Measurements from ENCODE around the gene NT5DC3. TPM values are rescaled to one million over a fixed set of nuclear protein-coding genes. Genes with fewer than 3 reads are reported as not detected.

NT5DC3 gene
- total and polyA plus RNA-seq, 2 experiments from 2014 or later = 2.8 to 6.3 TPM

DNA sequence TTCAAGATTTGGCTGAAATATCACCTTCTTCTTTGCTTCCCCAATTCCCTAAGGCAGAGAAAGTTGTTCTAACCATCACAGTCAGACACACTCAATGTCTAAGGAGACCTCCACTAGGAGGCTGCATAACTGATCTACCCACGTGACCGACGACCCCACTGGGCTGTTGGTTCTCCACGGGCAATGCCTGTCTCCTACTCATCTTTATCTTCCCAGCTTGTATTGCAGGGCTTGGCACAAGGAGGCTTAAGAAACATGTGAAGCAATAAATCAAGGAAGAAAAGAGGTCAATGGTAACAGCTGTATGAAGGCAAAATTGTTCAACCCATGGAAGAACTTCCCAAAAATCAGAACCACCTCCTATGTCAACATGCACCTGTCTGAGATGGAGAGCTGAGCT is 27.1 kb downstream of the NT5DC3 start:
- H3K27me3 ChIP-seq = no peaks in the 10 kb centered on the region
- H3K36me3 ChIP-seq (replicated peaks; ENCODE audit: insufficient read depth, low read depth) = no peaks in the 10 kb centered on the region
- TF ChIP-seq, protein P1, sequence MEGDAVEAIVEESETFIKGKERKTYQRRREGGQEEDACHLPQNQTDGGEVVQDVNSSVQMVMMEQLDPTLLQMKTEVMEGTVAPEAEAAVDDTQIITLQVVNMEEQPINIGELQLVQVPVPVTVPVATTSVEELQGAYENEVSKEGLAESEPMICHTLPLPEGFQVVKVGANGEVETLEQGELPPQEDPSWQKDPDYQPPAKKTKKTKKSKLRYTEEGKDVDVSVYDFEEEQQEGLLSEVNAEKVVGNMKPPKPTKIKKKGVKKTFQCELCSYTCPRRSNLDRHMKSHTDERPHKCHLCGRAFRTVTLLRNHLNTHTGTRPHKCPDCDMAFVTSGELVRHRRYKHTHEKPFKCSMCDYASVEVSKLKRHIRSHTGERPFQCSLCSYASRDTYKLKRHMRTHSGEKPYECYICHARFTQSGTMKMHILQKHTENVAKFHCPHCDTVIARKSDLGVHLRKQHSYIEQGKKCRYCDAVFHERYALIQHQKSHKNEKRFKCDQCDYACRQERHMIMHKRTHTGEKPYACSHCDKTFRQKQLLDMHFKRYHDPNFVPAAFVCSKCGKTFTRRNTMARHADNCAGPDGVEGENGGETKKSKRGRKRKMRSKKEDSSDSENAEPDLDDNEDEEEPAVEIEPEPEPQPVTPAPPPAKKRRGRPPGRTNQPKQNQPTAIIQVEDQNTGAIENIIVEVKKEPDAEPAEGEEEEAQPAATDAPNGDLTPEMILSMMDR (IDR thresholded peaks at IDR 0.05; ENCODE audit: poor library complexity) = no peak
- no peak for TF ChIP-seq EZH2 (IDR thresholded peaks at IDR 0.05; ENCODE audit: borderline replicate concordance)
- TF ChIP-seq EZH2phosphoT487 (IDR thresholded peaks at IDR 0.05; ENCODE audit: low read depth, severe bottlenecking, unreplicated experiment) = no peak
- H3K4me2 ChIP-seq = no peak overlapping the region
- no peak for DNase-seq (ENCODE audit: low spot score)
- H3K27ac ChIP-seq = no peak overlapping the region
- H3K4me3 ChIP-seq = no peak overlapping the region
- H3K9me2 ChIP-seq (replicated peaks; ENCODE audit: insufficient read depth) = no peaks in the 10 kb centered on the region
- peaks cover 11% of the 10 kb centered on the region for H3K79me2 ChIP-seq
- no peaks in the 10 kb centered on the region for H3K4me1 ChIP-seq (ENCODE audit: insufficient read depth)
- no peak overlapping the region for H2AFZ ChIP-seq
- no peaks in the 10 kb centered on the region for H3K9me3 ChIP-seq (ENCODE audit: low read depth)
- H4K20me1 ChIP-seq (ENCODE audit: insufficient read depth, poor library complexity, severe bottlenecking) = no peaks in the 10 kb centered on the region
- WGBS (ENCODE audit: low lambda C conversion rate, missing lambda C conversion rate) = 89% methylated on average over 4 of the region's 4 CpGs

DNA sequence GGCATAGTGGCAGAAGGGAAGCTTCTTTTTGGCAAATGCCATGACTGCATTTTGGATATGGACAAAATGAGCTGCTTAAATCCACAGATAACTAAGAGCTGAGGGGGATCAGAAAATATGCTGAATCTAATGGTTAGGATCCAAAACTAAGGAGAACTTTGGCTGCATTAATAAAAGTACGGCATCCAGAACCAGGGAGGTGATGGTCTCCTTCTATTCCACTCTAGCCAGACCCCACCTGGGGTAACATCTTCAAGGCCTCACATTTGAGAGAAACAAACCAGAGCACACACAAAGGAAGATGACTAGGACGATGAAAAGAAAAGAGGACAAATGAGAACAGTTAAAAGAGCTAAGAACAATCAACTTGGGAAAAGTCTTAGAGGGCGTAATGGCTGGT is 27.6 kb downstream of the NT5DC3 start:
- TF ChIP-seq, protein P1 (IDR thresholded peaks at IDR 0.05; ENCODE audit: poor library complexity) = no peak
- no peak for TF ChIP-seq EZH2 (IDR thresholded peaks at IDR 0.05; ENCODE audit: borderline replicate concordance)
- no peak for TF ChIP-seq EZH2phosphoT487 (IDR thresholded peaks at IDR 0.05; ENCODE audit: low read depth, severe bottlenecking, unreplicated experiment)
- H2AFZ ChIP-seq = no peak overlapping the region
- no peak overlapping the region for H3K27ac ChIP-seq
- no peaks in the 10 kb centered on the region for H3K4me1 ChIP-seq (ENCODE audit: insufficient read depth)
- no peak overlapping the region for H3K4me3 ChIP-seq
- no peaks in the 10 kb centered on the region for H3K9me2 ChIP-seq (replicated peaks; ENCODE audit: insufficient read depth)
- WGBS (ENCODE audit: low lambda C conversion rate, missing lambda C conversion rate) = 97% methylated on average over 3 of the region's 3 CpGs
- H3K36me3 ChIP-seq (replicated peaks; ENCODE audit: insufficient read depth, low read depth) = no peaks in the 10 kb centered on the region
- no peaks in the 10 kb centered on the region for H3K27me3 ChIP-seq
- H3K4me2 ChIP-seq = no peak overlapping the region
- DNase-seq (ENCODE audit: low spot score) = no peak
- no peaks in the 10 kb centered on the region for H4K20me1 ChIP-seq (ENCODE audit: insufficient read depth, poor library complexity, severe bottlenecking)
- H3K79me2 ChIP-seq = peaks cover 11% of the 10 kb centered on the region
- no peaks in the 10 kb centered on the region for H3K9me3 ChIP-seq (ENCODE audit: low read depth)

DNA sequence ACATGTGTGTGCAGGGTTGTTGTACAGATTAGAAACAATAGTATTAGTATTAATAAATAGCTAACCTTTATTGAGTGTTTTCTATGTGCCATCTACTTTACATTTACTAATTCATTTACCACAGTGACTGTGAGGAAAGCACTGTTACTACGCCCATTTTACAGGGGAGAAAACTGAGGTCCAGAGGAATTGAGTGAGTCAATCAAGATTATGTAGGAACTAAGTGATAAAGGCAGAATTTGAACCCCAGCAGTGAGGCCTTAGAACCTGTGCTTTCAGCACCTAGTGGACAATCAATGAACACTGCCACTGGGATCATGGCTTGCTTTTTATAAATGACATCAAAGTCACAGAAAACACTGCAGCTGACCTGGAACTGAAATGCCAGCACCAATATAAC is 28.2 kb downstream of the NT5DC3 start:
- Histone ChIP-seq H3K4me1 (ENCODE audit: insufficient read depth) (no peaks in the 10 kb centered on the region), H3K9me3 (ENCODE audit: low read depth) (no peaks in the 10 kb centered on the region), H3K9me2 (replicated peaks; ENCODE audit: insufficient read depth) (no peaks in the 10 kb centered on the region), H3K4me3 (no peak overlapping the region), H3K27me3 (no peaks in the 10 kb centered on the region), H2AFZ (no peak overlapping the region), H3K79me2 (peaks cover 11% of the 10 kb centered on the region), H3K36me3 (replicated peaks; ENCODE audit: insufficient read depth, low read depth) (no peaks in the 10 kb centered on the region), H3K27ac (no peak overlapping the region), H4K20me1 (ENCODE audit: insufficient read depth, poor library complexity, severe bottlenecking) (no peaks in the 10 kb centered on the region), H3K4me2 (no peak overlapping the region)
- 97% methylated on average over 1 of the region's 1 CpG for WGBS (ENCODE audit: low lambda C conversion rate, missing lambda C conversion rate)
- DNase-seq (ENCODE audit: low spot score) = no peak
- TF ChIP-seq EZH2phosphoT487 (IDR thresholded peaks at IDR 0.05; ENCODE audit: low read depth, severe bottlenecking, unreplicated experiment) (no peak), EZH2 (IDR thresholded peaks at IDR 0.05; ENCODE audit: borderline replicate concordance) (no peak)
- TF ChIP-seq, protein P1 (IDR thresholded peaks at IDR 0.05; ENCODE audit: poor library complexity) = no peak

DNA sequence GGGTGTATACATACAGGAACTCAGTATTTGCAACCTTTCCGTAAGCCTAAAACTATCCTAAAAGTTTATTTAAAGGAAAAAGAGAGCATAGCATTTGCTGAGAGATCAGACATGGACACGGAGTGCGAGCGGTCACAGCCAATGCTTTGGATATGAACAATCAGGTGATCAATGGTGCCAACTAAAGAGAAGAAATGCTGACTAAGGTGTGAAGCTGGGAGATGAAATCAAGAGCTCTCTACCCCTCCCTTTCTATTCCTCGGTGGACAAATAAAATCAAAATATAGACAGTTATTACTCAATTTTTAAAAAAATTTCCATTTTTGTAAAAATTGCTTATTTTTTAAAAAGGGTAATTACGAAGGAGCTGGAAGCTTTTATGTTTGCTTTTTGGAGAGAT is 29.2 kb downstream of the NT5DC3 start:
- H3K4me2 ChIP-seq = no peak overlapping the region
- no peaks in the 10 kb centered on the region for H3K27me3 ChIP-seq
- no peaks in the 10 kb centered on the region for H3K9me2 ChIP-seq (replicated peaks; ENCODE audit: insufficient read depth)
- TF ChIP-seq EZH2 (IDR thresholded peaks at IDR 0.05; ENCODE audit: borderline replicate concordance) (no peak), EZH2phosphoT487 (IDR thresholded peaks at IDR 0.05; ENCODE audit: low read depth, severe bottlenecking, unreplicated experiment) (no peak)
- TF ChIP-seq, protein P1 (IDR thresholded peaks at IDR 0.05; ENCODE audit: poor library complexity) = no peak
- no peaks in the 10 kb centered on the region for H3K4me1 ChIP-seq (ENCODE audit: insufficient read depth)
- no peak overlapping the region for H2AFZ ChIP-seq
- H3K79me2 ChIP-seq = peaks cover 7% of the 10 kb centered on the region
- WGBS (ENCODE audit: low lambda C conversion rate, missing lambda C conversion rate) = 96% methylated on average over 6 of the region's 6 CpGs
- no peaks in the 10 kb centered on the region for H4K20me1 ChIP-seq (ENCODE audit: insufficient read depth, poor library complexity, severe bottlenecking)
- H3K4me3 ChIP-seq = no peak overlapping the region
- DNase-seq (ENCODE audit: low spot score) = no peak
- no peaks in the 10 kb centered on the region for H3K36me3 ChIP-seq (replicated peaks; ENCODE audit: insufficient read depth, low read depth)
- H3K9me3 ChIP-seq (ENCODE audit: low read depth) = no peaks in the 10 kb centered on the region
- no peak overlapping the region for H3K27ac ChIP-seq

Data from hepatocyte (in vitro differentiated cells).